Erythroblast (primary cell): Measurements from ENCODE around the gene HSPB1.
"Not testable (repeated sequence)": the region's sequence is repeated elsewhere in the genome, so short reads cannot be mapped to it uniquely, and the experiment has no call there.

Experiments used
- GATA1 ChIP-seq: IDR thresholded peaks from 2 replicates; pipeline ENCODE4 v1.6.1; 2011; ENCODE audit warnings: low read depth, mild to moderate bottlenecking, control low read depth, low read length, moderate library complexity
- POLR2A ChIP-seq: IDR thresholded peaks from 2 replicates; pipeline ENCODE4 v1.6.1; 2011; ENCODE audit warnings: mild to moderate bottlenecking, low read length

- not testable (repeated sequence) for TF ChIP-seq POLR2A, GATA1
Measured at GRCh38 chr7:76290847-76291350, 11.6 kb upstream of the HSPB1 start.
